Caco-2 (cell line): ENCODE data around the gene MCL1. TPM values are rescaled to one million over a fixed set of nuclear protein-coding genes. Genes with fewer than 3 reads are reported as not detected.

ENCODE experiments used
- BruUV-seq: library from RNA; stranded (reverse); fragments of 400-500 nt; replicated peaks from 2 replicates; lab custom pipeline; 2021; lab: Mats Ljungman, UMichigan
- CTCF ChIA-PET: fragments of 300-600 bp; sonication (Branson Sonifier 250); formaldehyde crosslinking; loops from one replicate; lab custom pipeline; 2022; ENCODE audit warnings: antibody characterized with exemption; lab: Charles Lee
- POLR2A ChIA-PET: fragments of 300-600 bp; sonication (Branson Sonifier 250); formaldehyde crosslinking; loops from one replicate; lab custom pipeline; 2022; ENCODE audit warnings: antibody characterized with exemption; lab: Charles Lee
- DNase-seq, 2 experiments: peaks; one replicate each; pipeline versions ENCODE4 v3.0.0 to v3.0.0-alpha.2; 2020 to 2022
- H3K27me3 ChIP-seq: replicated peaks from 2 replicates; pipeline ENCODE4 v1.6.0; 2011; ENCODE audit warnings: low read length; ENCODE audit not compliant: control insufficient read depth, insufficient read depth
- H3K36me3 ChIP-seq: 2 replicates; pipeline ENCODE4 v1.5.1; 2011; ENCODE audit warnings: low read length; ENCODE audit not compliant: control insufficient read depth, insufficient read depth
- H3K4me1 ChIP-seq: fragments of 250-450 bp; sonication (Bioruptor Pico); 2 replicates; pipeline ENCODE4 v1.5.1; 2020; ENCODE audit warnings: mild to moderate bottlenecking
- H3K4me3 ChIP-seq: 2 replicates; pipeline ENCODE4 v1.5.1; 2011; ENCODE audit warnings: low read depth, mild to moderate bottlenecking, control low read depth, low read length
- H3K9me3 ChIP-seq: fragments of 250-450 bp; sonication (Bioruptor Pico); 2 replicates; pipeline ENCODE4 v1.5.1; 2020; ENCODE audit warnings: mild to moderate bottlenecking, moderate library complexity
- H3K27ac Mint-ChIP-seq: one replicate; pipeline ENCODE4 v1.8.0; 2022; ENCODE audit warnings: mixed read lengths; ENCODE audit not compliant: unreplicated experiment
- H3K27me3 Mint-ChIP-seq: one replicate; pipeline ENCODE4 v1.8.0; 2022; ENCODE audit warnings: mixed read lengths; ENCODE audit not compliant: insufficient read depth, unreplicated experiment
- H3K36me3 Mint-ChIP-seq: one replicate; pipeline ENCODE4 v1.8.0; 2022; ENCODE audit warnings: mild to moderate bottlenecking, mixed read lengths; ENCODE audit not compliant: insufficient read depth, unreplicated experiment
- H3K4me1 Mint-ChIP-seq: one replicate; pipeline ENCODE4 v1.8.0; 2022; ENCODE audit warnings: low read depth, mixed read lengths; ENCODE audit not compliant: unreplicated experiment
- H3K4me3 Mint-ChIP-seq: one replicate; pipeline ENCODE4 v1.8.0; 2022; ENCODE audit warnings: mild to moderate bottlenecking, moderate library complexity, mixed read lengths; ENCODE audit not compliant: unreplicated experiment
- H3K9me3 Mint-ChIP-seq: one replicate; pipeline ENCODE4 v1.8.0; 2022; ENCODE audit warnings: mixed read lengths; ENCODE audit not compliant: unreplicated experiment
- CTCF ChIP-seq, 2 experiments: fragments of 200-600 bp in 1 of 2; IDR thresholded peaks; 1 replicate in 1 of 2; 2 replicates in 1 of 2; pipeline versions ENCODE4 v1.5.1 to v1.8.0; 2011 to 2022; ENCODE audit warnings: antibody characterized with exemption in 1 of 2, control low read depth in 1 of 2, inconsistent platforms in 1 of 2, low read depth in 1 of 2, low read length in 1 of 2, mild to moderate bottlenecking in 1 of 2, moderate library complexity in 1 of 2; ENCODE audit not compliant: insufficient read depth in 1 of 2, severe bottlenecking in 1 of 2, unreplicated experiment in 1 of 2
- intact Hi-C: fragments of 100-400 bp; cut with micrococcal nuclease; formaldehyde crosslinking; loops from one replicate; pipeline ENCODE4 v1.10.0; 2022; ENCODE audit not compliant: unreplicated experiment
- total RNA-seq: library from RNA; stranded (reverse); gene quantifications from 2 replicates; pipeline ENCODE4 v1.2.3, GENCODE V29; 2022

Gene MCL1
- total RNA-seq, 1 experiment from 2014 or later: 130 TPM

- no peak for TF ChIP-seq CTCF (IDR thresholded peaks at IDR 0.05; ENCODE audit: insufficient read depth in 1 of 2, low read depth in 1 of 2, low read length in 1 of 2, severe bottlenecking in 1 of 2, unreplicated experiment in 1 of 2)
- peaks cover 17% of the 10 kb centered on the region for H3K4me1 Mint-ChIP-seq
- ChIA-PET CTCF (interaction anchor here (0.7 to 1.0 kb wide), 2 partner anchors 25 to 59 kb away, joined by 3 to 6 read pairs; no protein-coding TSS in a partner anchor), POLR2A (no interaction called here)
- no peak overlapping the region for H3K27ac Mint-ChIP-seq
- BruUV-seq: no TSS peak
- no peaks in the 10 kb centered on the region for H3K9me3 Mint-ChIP-seq
- Histone ChIP-seq H3K4me3 (no peak overlapping the region), H3K4me1 (peaks cover 25% of the 10 kb centered on the region), H3K36me3 (no peaks in the 10 kb centered on the region; the same call in 1 of the 2 replicates), H3K27me3 (no peaks in the 10 kb centered on the region), H3K9me3 (no peaks in the 10 kb centered on the region)
- no peaks in the 10 kb centered on the region for H3K27me3 Mint-ChIP-seq
- peaks cover 41% of the 10 kb centered on the region for H3K36me3 Mint-ChIP-seq
- intact Hi-C loops: no loop called here
- H3K4me3 Mint-ChIP-seq: no peak overlapping the region
- no peak for DNase-seq
Measured at GRCh38 chr1:150557065-150557600, 22.3 kb downstream of the MCL1 start.

GRCh38 chr1:150555971-150556865, 23.2 kb downstream of the MCL1 start:
- H3K36me3 Mint-ChIP-seq: peaks cover 35% of the 10 kb centered on the region
- Histone ChIP-seq H3K27me3 (no peaks in the 10 kb centered on the region), H3K36me3 (no peaks in the 10 kb centered on the region; the same call in 1 of the 2 replicates), H3K4me3 (no peak overlapping the region), H3K9me3 (no peaks in the 10 kb centered on the region), H3K4me1 (peaks cover 33% of the 10 kb centered on the region)
- intact Hi-C loops: no loop called here
- ChIA-PET CTCF (no interaction called here), POLR2A (no interaction called here)
- no peak overlapping the region for H3K27ac Mint-ChIP-seq
- no peak for TF ChIP-seq CTCF (IDR thresholded peaks at IDR 0.05; ENCODE audit: insufficient read depth in 1 of 2, low read depth in 1 of 2, low read length in 1 of 2, severe bottlenecking in 1 of 2, unreplicated experiment in 1 of 2)
- peaks cover 20% of the 10 kb centered on the region for H3K4me1 Mint-ChIP-seq
- no peaks in the 10 kb centered on the region for H3K9me3 Mint-ChIP-seq
- H3K27me3 Mint-ChIP-seq: no peaks in the 10 kb centered on the region
- H3K4me3 Mint-ChIP-seq: no peak overlapping the region
- DNase-seq: no peak
- BruUV-seq: no TSS peak

- H3K4me1 ChIP-seq: peaks cover 38% of the 10 kb centered on the region
- peaks cover 31% of the 10 kb centered on the region for H3K36me3 Mint-ChIP-seq
- H3K27me3 ChIP-seq: no peaks in the 10 kb centered on the region
- BruUV-seq: no TSS peak
- no peaks in the 10 kb centered on the region for H3K9me3 Mint-ChIP-seq
- POLR2A ChIA-PET: no interaction called here
- no peaks in the 10 kb centered on the region for H3K27me3 Mint-ChIP-seq
- no peak for TF ChIP-seq CTCF (IDR thresholded peaks at IDR 0.05; ENCODE audit: insufficient read depth in 1 of 2, low read depth in 1 of 2, low read length in 1 of 2, severe bottlenecking in 1 of 2, unreplicated experiment in 1 of 2)
- no peak overlapping the region for H3K27ac Mint-ChIP-seq
- no peaks in the 10 kb centered on the region for H3K9me3 ChIP-seq
- H3K36me3 ChIP-seq: no peaks in the 10 kb centered on the region; the same call in 1 of the 2 replicates
- CTCF ChIA-PET: no interaction called here
- H3K4me3 ChIP-seq: no peak overlapping the region
- intact Hi-C loops: no loop called here
- no peak overlapping the region for H3K4me3 Mint-ChIP-seq
- H3K4me1 Mint-ChIP-seq: peaks cover 15% of the 10 kb centered on the region
- DNase-seq: no peak
Measured at GRCh38 chr1:150555198-150555970, 24.0 kb downstream of the MCL1 start.
